ENCODE measurements around the gene ANKRD1.

The ANKRD1 gene

GRCh38 chr10:90936276-90936659, 15.4 kb upstream of the ANKRD1 start:
- in situ Hi-C loops (cut with MboI; ENCODE audit: low pct_unique_long_range_greater_than_20kb, low sequenced_read_pairs, unreplicated experiment), result no loop called here
- TF ChIP-seq, protein P1, sequence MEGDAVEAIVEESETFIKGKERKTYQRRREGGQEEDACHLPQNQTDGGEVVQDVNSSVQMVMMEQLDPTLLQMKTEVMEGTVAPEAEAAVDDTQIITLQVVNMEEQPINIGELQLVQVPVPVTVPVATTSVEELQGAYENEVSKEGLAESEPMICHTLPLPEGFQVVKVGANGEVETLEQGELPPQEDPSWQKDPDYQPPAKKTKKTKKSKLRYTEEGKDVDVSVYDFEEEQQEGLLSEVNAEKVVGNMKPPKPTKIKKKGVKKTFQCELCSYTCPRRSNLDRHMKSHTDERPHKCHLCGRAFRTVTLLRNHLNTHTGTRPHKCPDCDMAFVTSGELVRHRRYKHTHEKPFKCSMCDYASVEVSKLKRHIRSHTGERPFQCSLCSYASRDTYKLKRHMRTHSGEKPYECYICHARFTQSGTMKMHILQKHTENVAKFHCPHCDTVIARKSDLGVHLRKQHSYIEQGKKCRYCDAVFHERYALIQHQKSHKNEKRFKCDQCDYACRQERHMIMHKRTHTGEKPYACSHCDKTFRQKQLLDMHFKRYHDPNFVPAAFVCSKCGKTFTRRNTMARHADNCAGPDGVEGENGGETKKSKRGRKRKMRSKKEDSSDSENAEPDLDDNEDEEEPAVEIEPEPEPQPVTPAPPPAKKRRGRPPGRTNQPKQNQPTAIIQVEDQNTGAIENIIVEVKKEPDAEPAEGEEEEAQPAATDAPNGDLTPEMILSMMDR (IDR thresholded peaks at IDR 0.05; ENCODE audit: extremely low read depth, insufficient read depth, missing control alignments), result no peak
- no peak for DNase-seq (ENCODE audit: low spot score)

DNA sequence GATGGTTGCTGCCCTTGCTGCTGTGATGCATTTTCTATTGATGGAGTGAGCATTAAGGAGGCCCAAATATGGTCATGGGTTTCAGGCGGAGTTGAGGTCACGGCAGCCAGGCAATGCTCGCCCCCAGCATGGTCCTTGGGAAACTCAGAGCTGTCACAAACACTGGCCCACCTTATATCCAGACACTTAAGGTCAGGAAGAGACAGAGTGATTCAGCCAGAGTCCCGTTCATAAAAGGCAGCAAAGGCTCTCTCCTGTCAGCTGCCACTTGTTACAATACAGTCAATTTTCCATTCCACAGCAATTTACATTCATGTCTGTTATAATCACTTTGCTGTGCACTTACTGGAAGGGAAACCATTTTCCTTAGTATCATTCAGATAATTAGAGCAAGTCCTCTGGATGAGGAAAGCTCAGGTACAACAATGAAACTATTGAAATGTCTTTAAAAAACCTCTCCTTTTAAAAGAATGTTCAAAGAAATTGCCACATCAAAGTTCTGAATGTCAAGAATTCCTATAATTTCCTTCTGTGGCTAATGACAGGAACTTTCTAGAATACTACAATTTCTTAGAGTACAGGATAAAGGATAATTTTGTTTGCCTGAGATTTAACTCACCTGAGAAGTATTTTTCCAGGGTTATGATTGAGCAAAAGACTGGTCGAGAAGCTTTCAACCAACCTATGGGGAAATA, 14.8 kb upstream of the ANKRD1 start:
- no peak for DNase-seq (ENCODE audit: low spot score)
- in situ Hi-C loops (cut with MboI; ENCODE audit: low pct_unique_long_range_greater_than_20kb, low sequenced_read_pairs, unreplicated experiment), result no loop called here
- TF ChIP-seq, protein P1 (IDR thresholded peaks at IDR 0.05; ENCODE audit: extremely low read depth, insufficient read depth, missing control alignments), result no peak

GRCh38 chr10:90930971-90931871, 10.3 kb upstream of the ANKRD1 start:
- TF ChIP-seq, protein P1 (IDR thresholded peaks at IDR 0.05; ENCODE audit: extremely low read depth, insufficient read depth, missing control alignments), result no peak
- DNase-seq (ENCODE audit: low spot score), result no peak
- in situ Hi-C loops (cut with MboI; ENCODE audit: low pct_unique_long_range_greater_than_20kb, low sequenced_read_pairs, unreplicated experiment), result no loop called here

GRCh38 chr10:90930070-90930837, 9.4 kb upstream of the ANKRD1 start:
- TF ChIP-seq, protein P1 (IDR thresholded peaks at IDR 0.05; ENCODE audit: extremely low read depth, insufficient read depth, missing control alignments), result no peak
- no peak for DNase-seq (ENCODE audit: low spot score)
- in situ Hi-C loops (cut with MboI; ENCODE audit: low pct_unique_long_range_greater_than_20kb, low sequenced_read_pairs, unreplicated experiment), result no loop called here

- TF ChIP-seq, protein P1 (IDR thresholded peaks at IDR 0.05; ENCODE audit: extremely low read depth, insufficient read depth, missing control alignments), result no peak
- DNase-seq (ENCODE audit: low spot score), result no peak
- in situ Hi-C loops (cut with MboI; ENCODE audit: low pct_unique_long_range_greater_than_20kb, low sequenced_read_pairs, unreplicated experiment), result no loop called here
These were observed 8.3 kb upstream of the ANKRD1 start for GRCh38 chr10:90929179-90929578.

DNA sequence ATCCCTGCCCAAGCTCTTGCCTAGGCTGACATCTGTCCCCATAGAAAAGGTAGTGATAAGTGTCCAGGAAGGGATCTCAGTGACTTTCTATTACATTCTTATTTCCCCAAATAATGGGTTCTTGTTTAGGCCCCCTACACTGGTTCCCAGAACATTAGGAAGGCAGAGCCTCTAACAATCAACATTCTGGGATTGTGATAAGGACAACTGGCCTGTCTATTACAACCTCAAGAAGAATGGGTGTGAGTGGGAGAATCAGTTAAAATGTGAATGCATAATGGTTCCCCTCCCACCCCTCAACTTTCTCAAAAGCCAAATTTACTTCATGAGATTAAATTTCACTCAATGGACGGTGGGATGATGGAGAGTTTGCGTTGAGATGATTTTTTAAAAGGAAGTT, 6.4 kb upstream of the ANKRD1 start:
- TF ChIP-seq, protein P1 (IDR thresholded peaks at IDR 0.05; ENCODE audit: extremely low read depth, insufficient read depth, missing control alignments), result no peak

More for the DNA sequence above, 6.4 kb upstream of the ANKRD1 start:
- DNase-seq (ENCODE audit: low spot score), result no peak
- in situ Hi-C loops (cut with MboI; ENCODE audit: low pct_unique_long_range_greater_than_20kb, low sequenced_read_pairs, unreplicated experiment), result no loop called here
